GM10248 (cell line): ENCODE measurements around the gene ADAMTS15.

ENCODE experiments used
- CTCF ChIA-PET: fragments of 300-600 bp; sonication (Branson Sonifier 250); formaldehyde crosslinking; extraction: SDS; loops from one replicate; lab custom pipeline; 2021; ENCODE audit warnings: antibody characterized with exemption; lab: Yijun Ruan, JAX
- POLR2A ChIA-PET: fragments of 350-650 bp; sonication (Branson Sonifier 250); formaldehyde crosslinking; extraction: SDS; loops from one replicate; lab custom pipeline; 2020; ENCODE audit warnings: antibody characterized with exemption; lab: Yijun Ruan, JAX
- DNase-seq: peaks from one replicate; pipeline ENCODE4 v3.0.0; 2012; ENCODE audit errors: extremely low spot score
- CTCF ChIP-seq: IDR thresholded peaks from 2 replicates; pipeline ENCODE4 v1.5.1; 2012; ENCODE audit warnings: mild to moderate bottlenecking, low read depth; ENCODE audit errors: extremely low read depth, missing control alignments, control extremely low read depth

The ADAMTS15 gene

GRCh38 chr11:130404727-130405126, 43.7 kb upstream of the ADAMTS15 start:
- ChIA-PET POLR2A (no interaction called here), CTCF (no interaction called here)
- DNase-seq = no peak
- TF ChIP-seq CTCF = no peak

GRCh38 chr11:130405428-130405827, 43.0 kb upstream of the ADAMTS15 start:
- CTCF ChIA-PET = interaction anchor here (1.0 kb wide), 1 partner anchor 12 kb away, joined by 3 read pairs; no protein-coding TSS in a partner anchor
- no peak for DNase-seq
- POLR2A ChIA-PET = no interaction called here
- no peak for TF ChIP-seq CTCF

- TF ChIP-seq CTCF = no peak
- ChIA-PET POLR2A (no interaction called here), CTCF (no interaction called here)
- no peak for DNase-seq
Observed at GRCh38 chr11:130407978-130408377, 40.5 kb upstream of the ADAMTS15 start.

- TF ChIP-seq CTCF = no peak
- ChIA-PET POLR2A (no interaction called here), CTCF (no interaction called here)
- DNase-seq = no peak
Observed at GRCh38 chr11:130408401-130408890, 40.0 kb upstream of the ADAMTS15 start.

GRCh38 chr11:130408901-130409300, 39.5 kb upstream of the ADAMTS15 start:
- POLR2A ChIA-PET = no interaction called here

GRCh38 chr11:130409594-130410388, 38.7 kb upstream of the ADAMTS15 start:
- ChIA-PET POLR2A (no interaction called here), CTCF (interaction anchor here (1.0 kb wide), 1 partner anchor 452 kb away, joined by 3 read pairs; no protein-coding TSS in a partner anchor)
- TF ChIP-seq CTCF = no peak
- DNase-seq = no peak

More at GRCh38 chr11:130408901-130409300, 39.5 kb upstream of the ADAMTS15 start:
- CTCF ChIA-PET = interaction anchor here (1.0 kb wide), 1 partner anchor 453 kb away, joined by 3 read pairs; no protein-coding TSS in a partner anchor
- no peak for DNase-seq
- TF ChIP-seq CTCF = no peak
